GM19467 (cell line): ENCODE data around the gene ACTG2.

Experiments used
- ATAC-seq: cut with Tn5 transposase; IDR thresholded peaks from one replicate; pipeline ENCODE4 v1.9.1; 2021; ENCODE audit warnings: mild to moderate bottlenecking, moderate library complexity; ENCODE audit not compliant: unreplicated experiment

ACTG2 gene

GRCh38 chr2:73963385-73964120, 70.7 kb downstream of the ACTG2 start:
- ATAC-seq: no peak

DNA sequence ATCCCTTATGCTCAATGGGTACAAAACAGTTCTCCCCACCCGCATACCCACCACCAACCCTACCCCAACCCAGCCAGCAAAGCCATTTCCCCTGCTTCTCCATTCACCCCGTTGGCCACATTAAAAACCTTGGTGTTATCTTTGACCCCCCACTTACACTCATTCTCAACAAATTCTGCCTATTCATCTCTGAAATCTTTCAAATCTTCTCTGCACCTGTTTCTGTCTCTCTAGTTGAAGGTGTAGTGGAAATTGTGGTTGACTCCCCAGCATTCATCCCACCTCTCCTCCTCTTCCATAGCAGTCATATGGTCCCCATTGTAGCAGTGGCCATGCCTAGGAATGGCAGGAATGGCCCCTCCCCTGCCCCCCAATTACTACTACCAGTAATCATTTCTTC, 71.4 kb downstream of the ACTG2 start:
- ATAC-seq: no peak

DNA sequence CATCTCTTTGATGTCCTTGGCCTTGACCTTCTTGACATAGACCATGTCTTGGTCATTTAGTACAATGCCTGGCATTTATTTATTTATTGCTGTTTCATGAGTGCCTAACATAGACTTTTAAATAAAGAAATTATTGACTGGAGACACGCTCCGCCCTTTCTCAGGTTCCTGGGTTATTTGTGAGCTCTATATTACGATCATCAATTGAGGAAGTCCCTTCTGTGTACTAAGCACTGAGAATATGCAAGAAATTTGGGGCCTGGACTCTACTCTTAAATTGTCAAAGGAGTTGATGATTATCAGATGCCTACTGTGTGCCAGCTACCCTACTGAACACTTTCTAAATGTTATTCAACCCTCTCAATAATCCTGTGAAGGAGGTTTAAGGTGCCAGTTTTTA, 72.2 kb downstream of the ACTG2 start:
- no peak for ATAC-seq

DNA sequence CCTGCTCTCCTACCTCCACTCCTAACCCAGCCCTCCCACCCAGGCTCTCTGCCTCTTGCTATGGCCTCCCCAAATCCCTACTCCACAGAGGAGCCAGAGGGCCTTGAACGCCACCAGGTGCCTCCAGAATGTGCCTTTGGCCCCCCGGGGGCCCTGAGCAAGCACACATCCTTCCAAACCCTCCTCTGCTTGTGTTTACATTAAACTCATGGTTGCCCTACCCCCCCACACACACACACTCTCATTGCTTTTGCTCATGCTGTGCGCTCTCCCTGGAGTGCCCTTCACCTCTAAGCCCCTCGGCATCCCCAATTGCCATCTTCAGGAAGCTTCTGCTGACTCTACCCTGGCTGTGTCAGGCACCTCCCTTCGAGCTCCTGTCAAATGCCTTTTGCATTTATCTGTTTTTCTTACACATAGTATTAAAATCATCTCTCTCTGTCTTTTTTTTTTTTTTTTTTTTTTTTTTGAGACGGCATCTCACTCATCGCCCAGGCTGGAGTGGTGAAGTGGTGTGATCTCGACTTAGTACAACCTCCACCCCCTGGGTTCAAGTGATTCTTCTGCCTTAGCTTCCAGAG, 75.6 kb downstream of the ACTG2 start:
- ATAC-seq: no peak

- no peak for ATAC-seq
Measured at GRCh38 chr2:73969356-73969755, 76.5 kb downstream of the ACTG2 start.
